ENCODE data around the gene ASRGL1.

ASRGL1 gene

DNA sequence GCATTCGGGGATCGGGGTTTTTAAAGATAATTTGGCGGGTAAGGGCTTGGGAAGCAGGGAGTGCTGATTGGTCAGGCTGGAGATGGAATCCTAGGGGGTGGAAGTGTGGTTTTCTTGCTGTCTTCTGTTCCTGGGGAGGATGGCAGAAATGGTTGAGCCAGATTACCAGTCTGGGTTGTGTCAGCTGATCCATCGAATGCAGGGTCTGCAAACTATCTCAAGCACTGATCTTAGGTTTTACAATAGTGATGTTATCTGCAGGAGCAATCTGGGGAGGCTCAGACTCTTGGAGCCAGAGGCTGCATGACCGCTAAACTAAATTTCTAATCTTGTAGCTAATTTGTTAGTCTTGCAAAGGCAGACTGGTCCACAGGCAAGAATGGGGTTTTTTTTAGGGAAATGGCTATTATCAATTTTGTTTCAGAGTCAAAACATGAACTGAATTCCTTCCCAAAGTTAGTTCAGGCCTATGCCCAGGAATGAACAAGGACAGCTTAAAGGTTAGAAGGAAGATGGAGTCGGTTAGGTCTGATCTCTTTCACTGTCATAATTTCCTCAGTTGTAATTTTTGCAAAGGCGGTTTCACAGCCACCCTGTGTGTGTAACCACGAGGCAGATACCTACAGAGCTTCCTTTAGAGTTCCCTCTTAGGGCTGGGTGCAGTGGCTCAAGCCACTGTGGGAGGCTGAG, 91.8 kb downstream of the ASRGL1 start:
- no peaks in the 10 kb centered on the region for H3K36me3 ChIP-seq
- DNase-seq: no peak
- TF ChIP-seq, protein P1, sequence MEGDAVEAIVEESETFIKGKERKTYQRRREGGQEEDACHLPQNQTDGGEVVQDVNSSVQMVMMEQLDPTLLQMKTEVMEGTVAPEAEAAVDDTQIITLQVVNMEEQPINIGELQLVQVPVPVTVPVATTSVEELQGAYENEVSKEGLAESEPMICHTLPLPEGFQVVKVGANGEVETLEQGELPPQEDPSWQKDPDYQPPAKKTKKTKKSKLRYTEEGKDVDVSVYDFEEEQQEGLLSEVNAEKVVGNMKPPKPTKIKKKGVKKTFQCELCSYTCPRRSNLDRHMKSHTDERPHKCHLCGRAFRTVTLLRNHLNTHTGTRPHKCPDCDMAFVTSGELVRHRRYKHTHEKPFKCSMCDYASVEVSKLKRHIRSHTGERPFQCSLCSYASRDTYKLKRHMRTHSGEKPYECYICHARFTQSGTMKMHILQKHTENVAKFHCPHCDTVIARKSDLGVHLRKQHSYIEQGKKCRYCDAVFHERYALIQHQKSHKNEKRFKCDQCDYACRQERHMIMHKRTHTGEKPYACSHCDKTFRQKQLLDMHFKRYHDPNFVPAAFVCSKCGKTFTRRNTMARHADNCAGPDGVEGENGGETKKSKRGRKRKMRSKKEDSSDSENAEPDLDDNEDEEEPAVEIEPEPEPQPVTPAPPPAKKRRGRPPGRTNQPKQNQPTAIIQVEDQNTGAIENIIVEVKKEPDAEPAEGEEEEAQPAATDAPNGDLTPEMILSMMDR (IDR thresholded peaks at IDR 0.05; ENCODE audit: low read depth, low read length): no peak
- no peak overlapping the region for H3K27ac ChIP-seq
- H3K27me3 ChIP-seq (ENCODE audit: insufficient read depth, low read depth, severe bottlenecking): no peaks in the 10 kb centered on the region
- H3K9me3 ChIP-seq (ENCODE audit: severe bottlenecking): no peaks in the 10 kb centered on the region
- H3K4me3 ChIP-seq (ENCODE audit: low read depth, low read length): no peak overlapping the region

DNA sequence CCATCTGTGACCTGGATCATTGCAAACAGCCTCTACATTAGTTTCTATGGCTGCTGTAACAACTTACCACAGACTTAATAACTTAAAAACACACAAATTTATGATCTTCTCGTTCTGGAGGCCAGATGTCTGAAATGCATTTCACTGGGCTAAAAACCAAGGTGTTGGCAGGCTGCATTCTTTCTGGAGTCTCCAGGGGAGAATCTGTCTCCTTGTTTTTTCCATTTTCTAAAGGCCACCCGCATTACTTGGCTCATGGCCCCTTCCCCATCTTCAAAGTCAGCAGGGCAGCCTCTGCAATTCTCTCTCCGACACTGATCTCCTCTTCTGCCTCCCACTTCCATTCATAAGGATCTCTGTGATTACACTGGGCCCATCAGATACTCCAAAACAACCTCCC, 93.2 kb downstream of the ASRGL1 start:
- Histone ChIP-seq H3K27ac (no peak overlapping the region), H3K4me3 (ENCODE audit: low read depth, low read length) (no peak overlapping the region), H3K27me3 (ENCODE audit: insufficient read depth, low read depth, severe bottlenecking) (no peaks in the 10 kb centered on the region), H3K9me3 (ENCODE audit: severe bottlenecking) (no peaks in the 10 kb centered on the region), H3K36me3 (no peaks in the 10 kb centered on the region)
- TF ChIP-seq, protein P1 (IDR thresholded peaks at IDR 0.05; ENCODE audit: low read depth, low read length): no peak
- DNase-seq: no peak

DNA sequence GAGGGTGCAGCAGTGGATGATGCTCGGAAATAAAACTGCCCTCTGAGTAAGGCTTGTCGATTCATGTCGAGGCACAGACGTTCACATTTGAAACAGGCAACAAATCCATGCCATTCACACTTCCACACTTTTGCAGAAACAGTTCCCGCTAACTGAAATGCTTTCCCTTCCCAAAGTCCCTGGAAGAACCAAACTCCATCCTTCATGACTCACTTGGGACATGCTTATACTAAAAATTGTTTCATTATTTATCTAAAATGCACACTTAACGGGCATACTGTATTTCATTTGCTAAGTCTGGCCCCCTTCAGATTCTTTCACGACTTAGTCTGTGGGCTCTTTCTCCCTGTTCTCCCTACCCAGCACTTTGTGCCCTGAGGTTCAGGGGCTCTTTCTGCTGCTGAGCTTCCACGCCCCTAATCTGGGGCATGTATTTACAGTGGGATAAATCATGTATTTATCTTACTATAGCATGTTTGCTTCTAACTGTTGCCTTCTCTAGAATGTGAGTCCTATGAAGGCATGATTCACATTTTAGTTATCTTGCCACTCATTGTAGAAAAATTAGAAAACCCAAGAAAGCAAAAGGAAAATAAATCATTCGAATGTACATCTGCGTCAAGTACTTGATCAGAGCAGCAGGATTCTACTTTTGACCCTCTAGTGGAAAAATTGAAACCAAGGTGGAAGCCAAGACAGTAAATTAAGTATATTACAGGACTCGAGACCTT, 94.1 kb downstream of the ASRGL1 start:
- TF ChIP-seq, protein P1 (IDR thresholded peaks at IDR 0.05; ENCODE audit: low read depth, low read length): no peak
- Histone ChIP-seq H3K27ac (no peak overlapping the region), H3K4me3 (ENCODE audit: low read depth, low read length) (no peak overlapping the region), H3K9me3 (ENCODE audit: severe bottlenecking) (no peaks in the 10 kb centered on the region), H3K36me3 (no peaks in the 10 kb centered on the region), H3K27me3 (ENCODE audit: insufficient read depth, low read depth, severe bottlenecking) (no peaks in the 10 kb centered on the region)
- DNase-seq: no peak

DNA sequence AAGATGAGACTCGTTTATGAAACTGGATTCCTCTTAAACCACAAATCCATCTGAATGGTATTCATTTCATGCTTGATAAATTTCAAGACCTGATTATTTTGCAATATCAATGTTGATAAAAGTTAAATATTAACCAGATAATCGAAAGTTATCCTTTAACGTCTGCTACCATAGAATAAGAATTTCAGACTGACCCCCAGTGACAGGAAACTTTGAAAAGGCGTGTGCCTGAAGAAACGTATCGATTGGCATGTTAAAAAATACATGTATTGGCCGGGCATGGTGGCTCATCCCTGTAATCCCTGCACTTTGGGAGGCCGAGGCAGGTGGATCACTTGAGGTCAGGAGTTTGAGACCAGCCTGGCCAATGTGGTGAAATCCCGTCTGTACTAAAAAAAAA, 95.4 kb downstream of the ASRGL1 start:
- no peaks in the 10 kb centered on the region for H3K36me3 ChIP-seq
- DNase-seq: no peak
- H3K4me3 ChIP-seq (ENCODE audit: low read depth, low read length): no peak overlapping the region
- no peaks in the 10 kb centered on the region for H3K27me3 ChIP-seq (ENCODE audit: insufficient read depth, low read depth, severe bottlenecking)
- TF ChIP-seq, protein P1 (IDR thresholded peaks at IDR 0.05; ENCODE audit: low read depth, low read length): no peak
- H3K27ac ChIP-seq: no peak overlapping the region
- no peaks in the 10 kb centered on the region for H3K9me3 ChIP-seq (ENCODE audit: severe bottlenecking)

DNA sequence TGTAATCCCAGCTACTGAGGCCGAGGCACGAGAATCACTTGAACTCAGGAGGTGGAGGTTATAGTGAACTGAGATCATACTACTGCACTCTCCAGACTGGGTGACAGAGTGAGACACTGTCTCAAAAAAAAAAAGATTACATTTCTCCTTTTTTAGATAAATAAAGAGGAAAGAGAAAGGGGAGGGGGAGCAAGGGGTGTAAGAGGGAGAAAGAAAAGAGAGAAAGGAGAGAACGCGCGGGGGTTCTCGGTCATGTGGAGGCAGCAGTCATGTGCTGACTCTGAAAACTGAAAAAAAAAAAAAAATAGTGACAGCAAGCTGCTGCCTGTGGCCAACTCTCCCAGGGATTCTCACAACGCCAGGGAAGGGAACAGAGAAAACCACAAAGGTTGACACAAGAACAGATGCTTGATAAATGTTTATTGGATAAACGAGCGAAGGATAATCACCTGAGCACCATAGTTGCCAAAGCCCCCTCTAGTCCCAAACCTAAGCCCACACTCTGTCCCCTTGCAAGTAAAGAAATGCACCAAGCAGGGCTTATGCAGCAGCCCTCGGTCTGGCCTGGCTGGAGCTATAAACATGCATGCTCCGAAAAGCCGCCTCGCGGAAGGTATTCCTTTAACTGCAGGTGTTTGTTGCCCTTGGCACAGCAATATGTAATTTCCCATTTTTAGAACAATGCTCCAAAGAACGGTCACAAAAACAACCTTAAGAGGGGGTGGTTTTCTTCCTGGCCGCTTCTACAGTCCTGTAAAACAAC, 96.1 kb downstream of the ASRGL1 start:
- DNase-seq: no peak

More for the DNA sequence above, 96.1 kb downstream of the ASRGL1 start:
- Histone ChIP-seq H3K27ac (no peak overlapping the region), H3K36me3 (no peaks in the 10 kb centered on the region), H3K4me3 (ENCODE audit: low read depth, low read length) (no peak overlapping the region), H3K9me3 (ENCODE audit: severe bottlenecking) (no peaks in the 10 kb centered on the region), H3K27me3 (ENCODE audit: insufficient read depth, low read depth, severe bottlenecking) (no peaks in the 10 kb centered on the region)
- TF ChIP-seq, protein P1 (IDR thresholded peaks at IDR 0.05; ENCODE audit: low read depth, low read length): no peak

Measured in WERI-Rb-1 (cell line).